Mesenchymal stem cell (in vitro differentiated cells and primary cell): Measurements from ENCODE around the gene MGAT3.

Source experiments
- DNase-seq: peaks from one replicate; pipeline ENCODE4 v3.0.0-alpha.2; 2013
- H2AFZ ChIP-seq: one replicate; pipeline ENCODE4 v1.6.1; 2013; ENCODE audit warnings: low read depth, mild to moderate bottlenecking, control low read depth, inconsistent platforms, low read length, moderate library complexity
- H2AK5ac ChIP-seq: 2 replicates; pipeline ENCODE4 v1.6.1; 2013; ENCODE audit warnings: low read length, moderate library complexity, mild to moderate bottlenecking, inconsistent platforms; ENCODE audit not compliant: severe bottlenecking
- H2BK120ac ChIP-seq: one replicate; pipeline ENCODE4 v1.6.1; 2013; ENCODE audit warnings: low read depth, mild to moderate bottlenecking, inconsistent platforms, low read length, moderate library complexity
- H2BK12ac ChIP-seq, 2 experiments: one replicate each; pipeline ENCODE4 v1.6.1; 2013; ENCODE audit warnings: inconsistent platforms in 2 of 2, low read length in 2 of 2, mild to moderate bottlenecking in 2 of 2, moderate library complexity in 2 of 2, control low read depth in 1 of 2
- H2BK15ac ChIP-seq: one replicate; pipeline ENCODE4 v1.6.1; 2013; ENCODE audit warnings: mild to moderate bottlenecking, low read depth, inconsistent platforms; ENCODE audit not compliant: poor library complexity, severe bottlenecking
- H2BK5ac ChIP-seq: 2 replicates; pipeline ENCODE4 v1.6.1; 2013; ENCODE audit warnings: low read depth, mild to moderate bottlenecking, low read length, control low read depth, inconsistent platforms; ENCODE audit not compliant: poor library complexity, severe bottlenecking
- H3K14ac ChIP-seq, 2 experiments: one replicate each; pipeline ENCODE4 v1.6.1; 2013; ENCODE audit warnings: inconsistent platforms in 2 of 2, low read length in 2 of 2, control low read depth in 1 of 2, mild to moderate bottlenecking in 1 of 2, moderate library complexity in 1 of 2
- H3K18ac ChIP-seq, 2 experiments: one replicate each; pipeline ENCODE4 v1.6.1; 2013; ENCODE audit warnings: inconsistent platforms in 2 of 2, low read length in 2 of 2, control low read depth in 1 of 2, low read depth in 1 of 2, mild to moderate bottlenecking in 1 of 2
- H3K23ac ChIP-seq, 2 experiments: one replicate each; pipeline ENCODE4 v1.6.1; 2013; ENCODE audit warnings: inconsistent platforms in 2 of 2, low read length in 2 of 2, mild to moderate bottlenecking in 2 of 2, moderate library complexity in 2 of 2, control low read depth in 1 of 2
- H3K27ac ChIP-seq: 2 replicates; pipeline ENCODE4 v1.5.1; 2013; ENCODE audit warnings: mild to moderate bottlenecking, moderate library complexity, low read length, control low read depth, inconsistent platforms; ENCODE audit not compliant: poor library complexity, severe bottlenecking
- H3K27me3 ChIP-seq, 2 experiments: 2 replicates each; pipeline versions ENCODE4 v1.6.1 to v1.7.0; 2013; ENCODE audit warnings: low read length in 2 of 2, mild to moderate bottlenecking in 2 of 2, moderate library complexity in 2 of 2, control low read depth in 1 of 2, inconsistent platforms in 1 of 2; ENCODE audit not compliant: control insufficient read depth in 1 of 2, insufficient read depth in 1 of 2
- H3K36me3 ChIP-seq, 2 experiments: 2 replicates each; pipeline versions ENCODE4 v1.6.1 to v1.7.0; 2013; ENCODE audit warnings: low read length in 2 of 2, control low read depth in 1 of 2, inconsistent platforms in 1 of 2, low read depth in 1 of 2, mild to moderate bottlenecking in 1 of 2; ENCODE audit not compliant: insufficient read depth in 2 of 2, control insufficient read depth in 1 of 2
- H3K4ac ChIP-seq, 2 experiments: one replicate each; pipeline ENCODE4 v1.6.1; 2013; ENCODE audit warnings: inconsistent platforms in 2 of 2, low read length in 2 of 2, mild to moderate bottlenecking in 2 of 2, moderate library complexity in 2 of 2, control low read depth in 1 of 2, low read depth in 1 of 2
- H3K4me1 ChIP-seq: 2 replicates; pipeline ENCODE4 v1.6.1; 2013; ENCODE audit warnings: low read depth, low read length, control low read depth; ENCODE audit not compliant: control insufficient read depth, insufficient read depth
- H3K4me2 ChIP-seq: 2 replicates; pipeline ENCODE4 v1.6.1; 2013; ENCODE audit warnings: low read length, mild to moderate bottlenecking, inconsistent platforms; ENCODE audit not compliant: poor library complexity, severe bottlenecking
- H3K4me3 ChIP-seq, 2 experiments: 2 replicates each; pipeline versions ENCODE4 v1.5.1 to v1.7.0; 2013; ENCODE audit warnings: low read length in 2 of 2, mild to moderate bottlenecking in 2 of 2, control low read depth in 1 of 2, low read depth in 1 of 2; ENCODE audit not compliant: insufficient read depth in 1 of 2
- H3K79me1 ChIP-seq: replicated peaks from 2 replicates; pipeline ENCODE4 v1.6.1; 2013; ENCODE audit warnings: mild to moderate bottlenecking, control low read depth, low read length, inconsistent platforms; ENCODE audit not compliant: poor library complexity, severe bottlenecking
- H3K9ac ChIP-seq: 2 replicates; pipeline ENCODE4 v1.7.0; 2013; ENCODE audit warnings: mild to moderate bottlenecking, low read length, moderate library complexity
- H3K9me3 ChIP-seq: 2 replicates; pipeline ENCODE4 v1.7.0; 2013; ENCODE audit warnings: mild to moderate bottlenecking, low read length; ENCODE audit not compliant: control insufficient read depth
- H4K8ac ChIP-seq: one replicate; pipeline ENCODE4 v1.6.1; 2013; ENCODE audit warnings: inconsistent platforms, mild to moderate bottlenecking, low read length, moderate library complexity
- H4K91ac ChIP-seq: one replicate; pipeline ENCODE4 v1.6.1; 2013; ENCODE audit warnings: mild to moderate bottlenecking, low read length, inconsistent platforms
- WGBS: methylation state at CpG from one replicate; pipeline ENCODE4 v1.1.7; 2013; ENCODE audit warnings: mixed read lengths; 5-methylcytosine and 5-hydroxymethylcytosine counted together

Gene MGAT3

DNA sequence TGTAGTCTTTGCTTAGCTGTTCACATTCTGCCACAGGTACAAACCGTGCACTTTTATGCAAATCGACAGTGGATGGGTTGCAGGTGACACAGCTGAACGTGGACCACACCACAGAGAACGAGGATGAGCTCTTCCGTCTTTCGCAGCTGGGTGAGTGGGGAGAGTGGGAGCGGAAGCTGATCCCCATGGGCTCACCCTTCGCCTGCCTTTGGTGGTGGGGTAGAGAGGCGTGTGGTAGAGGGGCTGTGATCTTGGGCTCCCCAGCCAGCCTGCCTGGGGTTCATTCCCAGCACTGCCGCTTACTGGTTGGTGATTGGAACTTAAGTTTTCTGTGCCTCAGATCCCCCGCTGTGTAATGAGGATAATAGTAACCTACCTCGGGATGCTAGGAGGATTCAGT is 38.1 kb upstream of the MGAT3 start:
- H3K4me3 ChIP-seq: no peak overlapping the region
- no peak overlapping the region for H2AFZ ChIP-seq
- H2BK5ac ChIP-seq: no peak overlapping the region
- no peak overlapping the region for H4K91ac ChIP-seq
- WGBS: 95% methylated on average over 12 of the region's 12 CpGs
- H3K27ac ChIP-seq: no peak overlapping the region
- H2BK15ac ChIP-seq: no peak overlapping the region
- H3K4me1 ChIP-seq: peaks cover 2% of the 10 kb centered on the region
- H4K8ac ChIP-seq: no peak overlapping the region
- H3K9me3 ChIP-seq: no peaks in the 10 kb centered on the region
- H3K36me3 ChIP-seq: peaks cover 70 to 78% of the 10 kb centered on the region in 2 experiments
- no peak overlapping the region for H3K4me2 ChIP-seq
- H2AK5ac ChIP-seq: no peak overlapping the region
- no peak overlapping the region for H2BK120ac ChIP-seq
- H3K27me3 ChIP-seq: no peaks in the 10 kb centered on the region
- no peak overlapping the region for H3K4ac ChIP-seq
- no peak overlapping the region for H3K18ac ChIP-seq
- H3K9ac ChIP-seq: no peak overlapping the region
- DNase-seq: no peak
- H3K23ac ChIP-seq: no peak overlapping the region
- no peak overlapping the region for H2BK12ac ChIP-seq
- no peak overlapping the region for H3K14ac ChIP-seq
- peaks cover 16% of the 10 kb centered on the region for H3K79me1 ChIP-seq

DNA sequence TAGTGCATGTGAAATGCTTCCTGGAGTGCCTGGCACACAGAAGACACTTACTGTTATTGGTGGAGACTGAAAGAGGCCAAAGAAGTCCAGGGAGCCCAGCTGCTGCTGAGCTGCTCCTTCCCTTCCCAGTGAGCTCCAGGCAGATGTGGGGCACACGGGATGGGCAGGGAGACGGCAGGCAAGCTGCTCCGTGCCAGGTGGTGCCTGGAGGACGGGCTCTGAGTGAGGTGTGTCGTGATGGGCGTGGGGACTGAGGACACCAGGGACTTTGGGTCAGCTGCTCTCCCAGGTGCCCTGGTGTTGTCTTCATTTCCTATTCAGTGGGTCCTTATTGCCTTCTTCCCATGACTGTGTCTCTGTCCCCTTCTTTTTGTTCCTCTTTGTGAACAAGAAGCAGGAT is 37.7 kb upstream of the MGAT3 start:
- no peak overlapping the region for H3K4me2 ChIP-seq
- no peak for DNase-seq
- H3K36me3 ChIP-seq: peaks cover 70 to 82% of the 10 kb centered on the region in 2 experiments
- no peak overlapping the region for H3K4me3 ChIP-seq
- no peak overlapping the region for H3K18ac ChIP-seq
- no peak overlapping the region for H3K23ac ChIP-seq
- H3K4ac ChIP-seq: no peak overlapping the region
- H3K27ac ChIP-seq: no peak overlapping the region
- H3K9me3 ChIP-seq: no peaks in the 10 kb centered on the region
- WGBS: 96% methylated on average over 6 of the region's 6 CpGs
- H2BK12ac ChIP-seq: no peak overlapping the region
- H2BK15ac ChIP-seq: no peak overlapping the region
- no peak overlapping the region for H2AFZ ChIP-seq
- no peak overlapping the region for H3K14ac ChIP-seq
- peaks cover 2% of the 10 kb centered on the region for H3K4me1 ChIP-seq
- no peak overlapping the region for H3K9ac ChIP-seq
- H2BK120ac ChIP-seq: no peak overlapping the region
- H3K27me3 ChIP-seq: no peaks in the 10 kb centered on the region
- H4K91ac ChIP-seq: no peak overlapping the region
- peaks cover 12% of the 10 kb centered on the region for H3K79me1 ChIP-seq
- no peak overlapping the region for H4K8ac ChIP-seq
- no peak overlapping the region for H2AK5ac ChIP-seq
- H2BK5ac ChIP-seq: no peak overlapping the region

DNA sequence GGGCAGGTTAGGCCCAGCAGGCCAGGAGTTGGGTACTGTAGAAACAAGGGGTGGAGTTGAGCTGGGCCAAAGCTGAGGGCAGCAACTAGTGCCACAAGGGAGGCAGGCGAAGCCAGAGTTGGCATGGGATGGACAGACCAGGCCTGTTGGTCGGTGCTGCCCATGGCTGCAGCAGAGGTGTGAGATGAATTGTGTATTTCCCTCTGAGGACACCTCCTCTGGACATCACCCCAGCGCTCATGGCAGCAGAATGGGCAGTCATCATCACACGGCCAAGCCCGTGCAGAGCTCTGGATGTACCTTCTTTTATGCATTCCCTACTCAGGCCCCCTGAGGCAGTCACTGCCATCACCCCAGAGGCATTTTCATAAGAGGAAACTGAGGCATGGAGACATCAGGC is 36.9 kb upstream of the MGAT3 start:
- Histone ChIP-seq H2BK15ac (no peak overlapping the region), H3K4me1 (peaks cover 2% of the 10 kb centered on the region)
- 94% methylated on average over 5 of the region's 5 CpGs for WGBS

DNA sequence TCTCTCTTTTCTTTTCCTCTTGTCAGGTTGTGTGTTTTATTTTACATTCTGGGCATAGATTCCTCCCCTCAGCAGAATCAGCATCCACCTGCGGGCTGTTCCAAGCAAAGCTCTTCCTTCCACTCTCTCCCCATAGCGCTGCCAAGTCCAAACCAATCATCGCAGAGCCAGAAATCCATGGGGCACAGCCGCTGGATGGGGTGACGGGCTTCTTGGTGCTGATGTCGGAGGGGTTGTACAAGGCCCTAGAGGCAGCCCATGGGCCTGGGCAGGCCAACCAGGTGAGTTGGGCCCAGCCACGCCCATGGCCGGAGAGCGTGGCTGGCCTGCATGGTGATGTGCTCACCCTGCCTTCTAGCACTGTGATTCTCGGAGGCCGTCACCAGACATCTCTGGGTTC is 35.1 kb upstream of the MGAT3 start:
- no peak overlapping the region for H2BK15ac ChIP-seq
- no peak overlapping the region for H2BK120ac ChIP-seq
- H3K4me1 ChIP-seq: no peaks in the 10 kb centered on the region
- H3K4me2 ChIP-seq: no peak overlapping the region
- H3K4me3 ChIP-seq: no peak overlapping the region
- no peak overlapping the region for H3K23ac ChIP-seq
- no peaks in the 10 kb centered on the region for H3K79me1 ChIP-seq
- peaks cover 59 to 84% of the 10 kb centered on the region in 2 experiments for H3K36me3 ChIP-seq
- no peak overlapping the region for H3K18ac ChIP-seq
- no peak overlapping the region for H3K14ac ChIP-seq
- H3K9ac ChIP-seq: no peak overlapping the region
- DNase-seq: no peak
- H2BK5ac ChIP-seq: no peak overlapping the region
- no peaks in the 10 kb centered on the region for H3K27me3 ChIP-seq
- H3K27ac ChIP-seq: no peak overlapping the region
- no peak overlapping the region for H2AK5ac ChIP-seq
- 95% methylated on average over 9 of the region's 11 CpGs for WGBS
- H4K8ac ChIP-seq: no peak overlapping the region
- no peak overlapping the region for H3K4ac ChIP-seq
- H3K9me3 ChIP-seq: no peaks in the 10 kb centered on the region
- H2AFZ ChIP-seq: no peak overlapping the region
- no peak overlapping the region for H2BK12ac ChIP-seq
- no peak overlapping the region for H4K91ac ChIP-seq

More for the DNA sequence above, 36.9 kb upstream of the MGAT3 start:
- no peak overlapping the region for H3K27ac ChIP-seq
- no peak overlapping the region for H3K14ac ChIP-seq
- no peak for DNase-seq
- no peak overlapping the region for H3K4ac ChIP-seq
- H3K79me1 ChIP-seq: peaks cover 6% of the 10 kb centered on the region
- H2BK120ac ChIP-seq: no peak overlapping the region
- H3K9me3 ChIP-seq: no peaks in the 10 kb centered on the region
- H2AFZ ChIP-seq: no peak overlapping the region
- no peak overlapping the region for H4K8ac ChIP-seq
- no peak overlapping the region for H4K91ac ChIP-seq
- no peak overlapping the region for H3K4me3 ChIP-seq
- H3K18ac ChIP-seq: no peak overlapping the region
- no peak overlapping the region for H3K9ac ChIP-seq
- H2BK12ac ChIP-seq: no peak overlapping the region
- H3K4me2 ChIP-seq: no peak overlapping the region
- H3K27me3 ChIP-seq: no peaks in the 10 kb centered on the region
- no peak overlapping the region for H2AK5ac ChIP-seq
- no peak overlapping the region for H3K23ac ChIP-seq
- peaks cover 73 to 89% of the 10 kb centered on the region in 2 experiments for H3K36me3 ChIP-seq
- no peak overlapping the region for H2BK5ac ChIP-seq
